Measurements from ENCODE around the gene WWC2.

WWC2 gene

DNA sequence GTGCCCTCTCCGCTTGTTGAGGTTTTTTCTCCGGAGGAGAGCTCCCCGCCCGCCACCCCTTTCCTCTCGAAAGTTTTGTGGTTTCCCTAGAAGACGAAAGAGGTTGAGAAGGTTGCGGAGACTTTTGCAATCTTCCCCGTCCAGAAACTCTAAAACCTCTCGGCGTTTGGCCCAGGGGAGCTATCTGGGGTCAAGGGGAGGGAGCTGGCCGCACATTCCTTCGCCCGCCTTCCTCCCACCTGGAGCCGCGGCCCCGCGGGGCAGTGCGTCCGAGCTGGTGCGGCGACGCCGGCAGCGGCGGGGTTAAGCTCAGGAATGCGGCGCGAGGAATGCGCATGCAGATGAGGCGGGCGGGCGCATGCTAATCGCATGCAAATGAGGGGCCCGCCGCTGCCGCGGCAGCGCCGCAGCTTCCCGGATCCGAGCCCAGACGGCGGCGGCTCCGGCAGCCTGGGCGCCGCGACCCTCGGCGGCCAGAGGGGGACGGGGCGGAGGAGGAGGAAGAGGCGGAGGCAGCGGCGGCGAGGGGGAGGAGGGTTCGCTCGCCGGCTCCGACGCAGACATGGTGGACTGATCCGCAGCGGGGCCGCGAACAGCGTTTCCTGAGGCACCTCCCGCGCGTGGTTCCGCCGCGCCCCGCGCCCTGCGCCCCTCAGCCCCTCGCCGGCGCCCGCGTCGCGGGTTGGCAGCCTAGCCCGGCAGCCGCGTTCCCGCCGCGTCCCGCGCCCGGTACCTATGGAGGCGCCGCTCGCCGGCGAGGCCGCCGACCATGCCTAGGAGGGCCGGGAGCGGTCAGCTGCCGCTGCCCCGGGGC lies at the start of gene WWC2:
Gene WWC2 (plus strand): TSS at position 535 of the 814 bp plus-strand sequence. CDS start 235 bp downstream, at position 770.
- in situ Hi-C loops (cut with MboI; ENCODE audit: low sequenced_read_pairs) = no loop called here

DNA sequence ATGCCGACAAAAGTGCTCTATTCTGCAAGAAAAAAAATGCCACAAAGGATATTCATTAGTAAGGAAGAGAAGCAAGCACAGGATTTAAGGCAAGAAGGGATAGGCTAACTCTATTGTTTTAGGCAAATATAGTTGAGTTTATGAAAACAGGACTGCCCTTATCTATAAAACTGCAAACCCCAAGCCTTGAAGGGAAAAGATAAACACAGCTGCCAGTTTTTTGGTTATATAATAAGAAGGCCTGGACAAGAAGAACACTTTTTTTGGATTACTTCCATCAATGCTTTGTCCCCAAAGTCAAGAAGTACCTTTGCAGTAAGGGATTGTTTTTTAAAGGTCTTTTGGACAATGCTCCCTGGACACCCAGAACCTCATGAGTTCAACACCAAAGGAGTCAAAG lies 45.4 kb upstream of the WWC2 start:
- in situ Hi-C loops (cut with MboI; ENCODE audit: low sequenced_read_pairs) = loop anchor here (25.0 kb wide), 1 partner anchor 209 kb away; no protein-coding TSS in a partner anchor

DNA sequence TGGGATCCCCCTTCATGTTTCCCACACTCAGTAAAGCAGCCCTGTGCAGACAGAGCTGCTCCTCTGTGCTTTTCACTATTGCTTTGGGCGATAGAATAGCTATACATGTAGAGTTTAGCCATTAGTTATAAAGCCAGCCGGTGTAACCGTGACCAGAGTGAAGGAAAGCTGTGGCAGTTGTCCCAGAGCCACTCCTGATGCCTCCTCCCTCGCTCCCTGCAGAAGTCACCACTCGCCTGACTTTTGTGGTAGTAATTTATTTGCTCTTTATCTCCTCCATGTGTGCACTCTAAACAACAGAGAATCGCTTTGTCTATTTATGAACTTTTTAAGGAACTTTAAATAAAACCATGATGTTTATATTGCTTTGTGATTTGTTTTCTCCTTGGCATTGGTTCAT lies 41.8 kb upstream of the WWC2 start:
- in situ Hi-C loops (cut with MboI; ENCODE audit: low sequenced_read_pairs) = loop anchor here (25.0 kb wide), 1 partner anchor 205 kb away; no protein-coding TSS in a partner anchor

DNA sequence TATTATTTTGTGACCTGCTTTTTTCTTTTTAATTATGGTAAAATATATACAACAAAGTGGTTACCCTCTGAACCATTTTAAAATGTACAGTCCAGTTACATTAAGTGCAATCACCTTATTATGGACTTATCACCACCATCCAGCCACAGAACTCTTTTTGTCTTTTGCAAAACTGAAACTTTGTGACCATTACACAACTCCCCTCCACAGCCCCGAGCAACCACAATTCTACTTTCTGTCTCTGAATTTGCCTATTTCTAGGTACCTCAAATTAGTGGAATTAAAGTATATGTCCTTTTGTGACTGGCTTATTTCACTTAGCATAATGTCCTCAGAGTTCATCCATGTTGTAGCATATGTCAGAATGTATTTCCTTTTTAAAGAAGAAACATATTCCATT lies 39.3 kb upstream of the WWC2 start:
- in situ Hi-C loops (cut with MboI; ENCODE audit: low sequenced_read_pairs) = loop anchor here (25.0 kb wide), 1 partner anchor 203 kb away; no protein-coding TSS in a partner anchor

DNA sequence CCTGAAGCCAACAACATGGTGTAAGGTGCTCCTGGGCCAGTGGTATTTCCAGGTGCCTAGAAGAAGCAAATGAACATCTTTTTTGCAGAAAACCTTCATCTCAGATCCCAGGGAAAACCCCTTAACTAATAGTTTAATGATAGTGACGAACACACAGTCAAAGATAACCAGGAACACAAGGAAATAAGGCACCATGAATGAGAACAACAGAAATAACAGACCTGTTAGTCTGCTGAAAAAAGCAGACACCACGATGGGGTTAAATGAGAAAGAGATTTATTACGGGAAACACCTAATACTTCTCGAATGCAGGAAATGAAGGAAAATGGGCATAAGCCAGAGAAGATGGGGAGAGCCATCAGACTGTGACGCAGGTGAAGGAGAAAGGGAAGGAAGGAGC lies 30.6 kb upstream of the WWC2 start:
- in situ Hi-C loops (cut with MboI; ENCODE audit: low sequenced_read_pairs) = loop anchor here (25.0 kb wide), 1 partner anchor 194 kb away; no protein-coding TSS in a partner anchor

DNA sequence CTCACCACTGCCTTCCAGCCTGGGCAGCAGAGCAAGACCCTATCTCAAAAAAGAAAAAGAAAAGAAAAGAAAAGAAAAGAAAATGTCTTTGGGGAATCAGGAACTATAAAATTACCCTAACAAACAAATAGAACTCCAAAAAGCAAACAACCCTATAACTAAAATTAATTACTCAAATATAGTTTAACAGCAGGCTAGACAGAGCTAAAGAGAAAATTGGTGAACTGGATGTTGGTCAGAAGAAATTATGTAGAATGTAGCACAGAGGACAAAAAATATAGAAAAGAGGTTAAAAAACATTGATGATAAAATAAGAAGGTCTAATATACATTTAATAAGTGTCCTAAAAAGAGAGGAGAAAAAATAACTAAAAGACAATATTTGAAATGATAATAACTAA lies 27.8 kb upstream of the WWC2 start:
- in situ Hi-C loops (cut with MboI; ENCODE audit: low sequenced_read_pairs) = loop anchor here (25.0 kb wide), 1 partner anchor 191 kb away; no protein-coding TSS in a partner anchor

DNA sequence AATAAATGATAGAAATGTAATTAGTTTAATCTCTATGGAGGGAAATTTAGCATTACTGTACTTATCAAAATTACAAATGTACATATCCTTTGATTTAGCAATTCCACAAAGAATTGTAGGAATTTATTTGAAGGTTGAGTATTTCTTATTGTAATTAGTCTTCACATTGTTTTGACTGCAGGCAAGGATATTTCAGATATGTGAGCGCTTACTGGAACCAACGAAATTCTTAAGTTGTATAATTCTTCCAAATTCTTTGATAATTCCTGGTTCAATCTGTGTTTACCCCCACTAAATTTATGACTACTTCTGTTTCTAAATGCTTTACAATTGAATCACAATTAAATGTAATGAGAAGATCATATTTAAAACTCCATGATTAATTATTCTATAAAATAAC lies 26.9 kb upstream of the WWC2 start:
- in situ Hi-C loops (cut with MboI; ENCODE audit: low sequenced_read_pairs) = loop anchor here (25.0 kb wide), 1 partner anchor 190 kb away; no protein-coding TSS in a partner anchor

DNA sequence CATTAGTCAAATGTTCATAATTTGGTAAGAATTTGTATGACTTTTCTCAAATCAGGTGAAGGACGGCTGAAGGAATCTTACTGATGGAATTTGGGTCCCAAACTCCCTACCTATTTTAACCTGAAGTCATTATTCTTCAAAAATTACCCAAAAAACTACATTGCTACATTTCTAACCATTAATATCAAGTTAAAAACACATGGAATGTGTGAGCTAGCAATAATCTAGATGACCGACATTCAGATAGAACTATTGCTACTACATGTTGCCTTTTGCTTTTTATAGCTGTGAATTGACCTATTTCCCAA lies 25.3 kb upstream of the WWC2 start:
- in situ Hi-C loops (cut with MboI; ENCODE audit: low sequenced_read_pairs) = loop anchor here (25.0 kb wide), 1 partner anchor 189 kb away; no protein-coding TSS in a partner anchor

DNA sequence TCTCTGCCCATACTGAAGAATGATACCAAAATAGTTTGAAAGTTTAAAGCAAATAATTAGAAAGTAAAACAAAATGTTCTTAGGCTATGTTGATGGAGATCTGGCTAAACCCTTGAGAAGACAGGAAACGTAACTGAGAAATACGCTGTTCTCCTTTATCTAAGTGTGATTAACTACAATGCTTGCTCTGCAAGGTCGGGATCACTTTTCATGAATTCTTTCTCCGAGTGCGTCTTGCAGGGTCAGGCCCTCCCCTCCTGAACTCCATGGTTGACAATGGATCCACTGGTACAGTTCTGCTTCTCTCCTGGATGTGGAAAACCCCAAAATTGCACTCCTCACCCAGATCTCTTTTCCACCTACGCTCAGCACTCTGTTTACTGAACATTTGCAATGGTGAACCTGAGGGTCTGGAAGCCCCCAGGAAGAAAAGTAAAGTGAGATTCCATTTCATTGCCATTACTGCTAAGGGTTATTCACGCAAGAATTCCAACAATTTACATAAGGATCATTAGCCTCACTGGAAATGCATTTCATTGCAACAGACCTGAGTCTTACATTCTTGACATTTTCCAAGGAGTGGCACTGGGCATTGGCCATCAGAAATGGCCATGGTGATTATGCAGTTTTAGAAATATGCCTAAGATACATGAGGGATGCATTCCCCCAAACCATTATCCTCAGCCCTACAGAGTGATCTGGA lies 24.6 kb upstream of the WWC2 start:
- in situ Hi-C loops (cut with MboI; ENCODE audit: low sequenced_read_pairs) = loop anchor here (25.0 kb wide), 1 partner anchor 188 kb away; no protein-coding TSS in a partner anchor

DNA sequence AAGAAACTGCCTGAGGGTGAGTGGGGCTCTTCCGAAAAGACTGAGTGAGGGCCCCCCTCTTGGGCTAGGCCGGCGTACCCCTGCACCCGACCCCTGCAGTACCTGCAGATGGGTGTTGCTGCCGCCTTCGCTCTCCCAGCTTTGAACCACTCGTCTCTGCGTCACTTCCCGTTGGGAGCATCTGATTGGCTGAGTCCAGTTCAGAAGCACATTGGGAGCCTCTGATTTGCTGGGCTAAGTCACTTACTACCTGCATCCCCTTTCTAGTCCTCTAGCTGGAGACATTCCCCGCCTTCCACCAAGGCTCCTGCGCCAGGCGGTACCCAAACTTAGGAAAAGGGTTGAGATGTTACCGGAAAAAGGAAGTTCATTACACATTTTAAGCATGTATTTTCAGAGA lies 20.4 kb upstream of the WWC2 start:
- in situ Hi-C loops (cut with MboI; ENCODE audit: low sequenced_read_pairs) = no loop called here

DNA sequence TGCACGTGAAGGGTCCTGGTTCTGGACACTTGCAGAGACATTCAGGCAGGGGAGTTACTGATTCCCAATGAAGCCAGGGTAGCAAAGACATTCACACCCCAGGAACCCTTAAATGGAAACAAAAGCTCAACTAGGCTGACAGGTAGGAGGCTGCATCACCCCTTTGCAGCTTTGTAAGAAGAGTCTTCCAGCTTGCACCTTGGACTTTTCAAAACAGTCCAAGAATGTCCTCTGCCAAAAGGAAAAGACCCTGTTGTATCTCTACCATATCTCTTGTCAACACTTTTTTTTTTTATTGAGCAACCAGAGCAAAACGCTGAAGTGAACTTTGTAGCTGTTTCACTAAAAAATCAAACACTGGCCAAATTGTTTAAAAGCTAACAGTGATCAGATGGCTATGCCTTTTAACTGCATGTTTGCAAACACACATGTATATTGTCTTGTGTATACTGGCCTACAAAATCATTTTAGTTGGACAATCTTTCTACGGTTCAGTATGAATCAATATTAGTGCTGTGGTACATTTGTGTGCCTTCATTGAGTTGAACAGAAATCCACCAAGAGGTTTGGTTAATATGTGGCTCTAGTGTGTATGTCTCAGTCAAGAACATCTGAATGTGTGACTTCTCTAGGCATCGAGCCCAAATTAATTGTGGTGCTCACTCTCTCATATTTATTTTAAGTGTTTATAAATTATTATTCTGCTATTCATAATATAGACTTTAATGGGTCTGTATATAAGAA lies 18.5 kb upstream of the WWC2 start:
- in situ Hi-C loops (cut with MboI; ENCODE audit: low sequenced_read_pairs) = no loop called here

DNA sequence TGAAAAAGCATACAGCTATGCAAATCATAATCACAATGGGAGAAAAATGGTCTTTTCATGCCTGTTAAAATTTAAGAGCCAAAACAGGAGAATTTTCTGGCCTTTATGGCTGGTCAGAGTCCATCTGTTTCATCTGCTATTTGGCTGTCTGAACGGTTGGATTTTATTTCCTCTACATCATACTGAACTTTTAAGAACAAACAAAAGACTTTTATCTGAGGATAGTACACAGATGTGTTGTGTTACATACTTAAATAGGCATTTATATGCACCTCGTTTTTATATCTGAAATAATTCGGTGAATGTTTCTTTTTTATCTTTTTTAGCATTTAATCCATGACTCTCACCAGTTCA lies 18.0 kb upstream of the WWC2 start:
- in situ Hi-C loops (cut with MboI; ENCODE audit: low sequenced_read_pairs) = no loop called here

DNA sequence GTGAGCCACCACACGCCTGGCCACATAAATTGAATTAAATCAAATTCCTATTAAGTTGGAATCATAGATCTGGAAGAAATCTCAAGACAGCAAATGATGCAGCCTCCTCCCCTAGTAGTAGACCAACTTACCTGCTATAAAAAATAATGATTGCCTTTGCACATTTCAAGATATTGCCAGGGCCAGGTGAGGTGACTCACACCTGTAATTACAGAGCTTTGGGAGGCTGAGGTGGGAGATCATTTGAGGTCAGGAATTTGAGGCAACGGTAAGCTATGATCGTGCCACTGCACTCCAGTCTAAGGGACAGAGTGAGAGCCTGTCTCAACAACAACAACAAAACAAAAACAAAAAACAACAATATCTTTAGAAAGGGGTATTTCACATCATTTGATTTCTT lies 17.0 kb upstream of the WWC2 start:
- in situ Hi-C loops (cut with MboI; ENCODE audit: low sequenced_read_pairs) = no loop called here

DNA sequence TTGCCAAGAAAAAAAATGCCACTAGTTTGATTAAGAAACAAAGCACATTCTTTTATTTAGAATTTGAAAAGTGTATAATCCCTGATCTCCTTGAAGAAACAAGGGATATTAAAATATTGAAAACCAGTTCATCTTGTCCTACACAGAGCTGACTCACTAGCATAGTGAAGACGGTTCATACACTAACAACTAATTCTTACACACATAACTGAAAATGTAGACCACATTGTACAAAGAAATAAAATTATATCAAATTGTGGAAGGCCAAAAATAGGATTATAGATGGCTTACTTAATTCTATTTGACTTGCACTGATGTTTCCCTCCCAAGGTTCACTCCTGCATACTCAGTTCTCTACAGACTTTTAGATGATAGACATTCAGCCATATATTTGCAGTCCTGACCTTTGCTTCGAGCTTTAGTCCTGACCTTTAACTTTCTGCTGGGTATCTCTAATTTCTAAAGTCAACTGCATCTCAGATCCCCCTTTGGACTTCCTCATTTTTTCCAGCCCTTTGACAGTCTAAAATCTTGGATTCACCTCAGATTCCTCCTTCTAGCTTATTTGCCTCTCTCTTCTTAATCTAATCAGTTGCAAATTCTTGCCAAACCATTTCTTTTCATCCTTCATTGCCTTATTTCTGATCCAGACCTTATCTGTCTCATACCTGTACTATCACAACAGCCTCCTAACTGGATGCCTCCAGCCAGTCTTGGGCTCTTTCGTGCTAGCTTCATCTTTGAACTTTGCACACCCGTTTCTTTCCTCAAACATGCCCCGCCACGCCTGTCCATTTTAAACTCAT lies 4.5 kb upstream of the WWC2 start:
- in situ Hi-C loops (cut with MboI; ENCODE audit: low sequenced_read_pairs) = no loop called here

DNA sequence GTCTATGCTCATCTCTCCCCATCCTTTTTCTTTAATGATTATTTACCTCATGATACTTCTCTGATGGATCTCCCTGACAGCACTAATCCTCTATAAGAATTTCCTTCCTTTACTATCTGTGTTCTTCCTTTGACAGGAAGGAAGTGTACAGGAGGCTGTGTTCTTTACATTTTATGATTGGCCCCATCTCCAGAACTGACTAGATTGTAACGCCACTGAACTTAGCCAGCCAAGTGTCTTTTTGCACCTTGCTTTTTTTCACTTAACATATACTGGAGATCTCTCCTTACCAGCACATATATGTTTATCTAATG lies 3.9 kb upstream of the WWC2 start:
- in situ Hi-C loops (cut with MboI; ENCODE audit: low sequenced_read_pairs) = no loop called here

DNA sequence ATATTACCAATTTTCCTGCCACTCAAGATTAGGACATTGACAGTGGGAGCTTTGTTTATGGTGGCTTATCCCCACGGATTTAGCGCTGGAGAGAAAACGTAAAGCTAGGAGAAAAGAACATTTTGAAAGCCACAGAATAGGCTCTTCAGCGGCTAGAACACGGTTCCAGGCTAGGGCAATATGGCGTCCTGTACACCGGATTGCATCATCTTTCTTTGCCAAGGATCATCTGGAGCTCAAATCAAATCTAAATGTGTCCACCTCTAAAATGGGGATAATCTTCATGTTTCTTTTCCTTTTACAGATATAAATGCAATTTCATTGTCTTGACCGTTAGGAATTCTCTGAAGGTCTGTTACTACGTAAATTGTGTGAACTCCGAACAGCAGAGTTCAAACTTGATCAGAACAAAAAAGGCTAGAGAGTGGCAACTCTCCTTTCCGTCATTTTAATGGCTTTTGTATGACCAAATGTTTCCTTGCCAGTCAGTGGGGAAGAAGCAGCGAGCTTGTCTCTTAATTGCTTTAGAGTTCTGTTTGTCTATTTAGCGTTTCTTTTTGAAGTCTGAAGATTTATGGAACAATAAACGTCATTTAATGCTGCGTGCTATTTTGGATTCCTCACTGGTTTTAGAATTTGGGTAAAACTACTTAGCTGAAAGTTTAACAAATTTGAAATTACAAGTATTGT lies 2.6 kb upstream of the WWC2 start:
- in situ Hi-C loops (cut with MboI; ENCODE audit: low sequenced_read_pairs) = no loop called here

DNA sequence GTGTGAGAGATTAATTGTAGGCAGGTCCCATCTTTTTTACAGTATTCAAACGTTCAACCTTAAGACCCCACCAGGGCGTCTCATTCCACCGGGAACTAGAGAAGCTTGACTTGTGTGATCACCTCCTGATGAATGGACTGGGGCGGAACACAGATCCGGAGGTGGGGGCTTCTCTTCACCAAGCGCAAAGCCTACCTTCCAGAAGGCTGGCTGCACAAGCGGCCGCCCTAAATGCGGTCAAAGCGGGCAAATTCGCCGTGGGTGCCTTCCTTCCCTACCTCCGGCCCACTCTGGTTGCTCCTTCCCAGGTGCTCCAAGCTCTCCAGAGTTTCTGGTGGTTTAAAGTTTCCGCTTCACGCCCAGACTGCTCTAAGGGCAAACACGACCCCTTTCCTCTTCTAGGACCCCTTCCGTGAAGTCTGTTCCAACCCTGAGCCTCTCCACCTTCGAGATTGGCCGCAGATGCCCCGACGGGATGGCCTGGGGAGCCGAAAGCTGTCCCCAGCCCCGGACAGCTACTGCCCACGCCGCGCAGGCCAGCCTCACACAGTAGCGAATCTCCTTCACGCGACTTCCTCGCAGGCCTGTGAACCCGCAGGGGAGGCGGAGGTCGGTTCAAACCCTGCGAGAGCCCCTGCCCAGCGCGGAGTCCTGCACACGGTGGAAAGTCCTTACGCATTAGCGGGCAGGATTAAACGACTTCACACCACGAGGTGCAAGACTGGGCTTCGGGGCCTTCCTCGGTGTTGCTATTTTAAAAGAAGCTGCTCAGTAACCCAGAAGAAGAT lies 1.6 kb upstream of the WWC2 start:
- in situ Hi-C loops (cut with MboI; ENCODE audit: low sequenced_read_pairs) = no loop called here

DNA sequence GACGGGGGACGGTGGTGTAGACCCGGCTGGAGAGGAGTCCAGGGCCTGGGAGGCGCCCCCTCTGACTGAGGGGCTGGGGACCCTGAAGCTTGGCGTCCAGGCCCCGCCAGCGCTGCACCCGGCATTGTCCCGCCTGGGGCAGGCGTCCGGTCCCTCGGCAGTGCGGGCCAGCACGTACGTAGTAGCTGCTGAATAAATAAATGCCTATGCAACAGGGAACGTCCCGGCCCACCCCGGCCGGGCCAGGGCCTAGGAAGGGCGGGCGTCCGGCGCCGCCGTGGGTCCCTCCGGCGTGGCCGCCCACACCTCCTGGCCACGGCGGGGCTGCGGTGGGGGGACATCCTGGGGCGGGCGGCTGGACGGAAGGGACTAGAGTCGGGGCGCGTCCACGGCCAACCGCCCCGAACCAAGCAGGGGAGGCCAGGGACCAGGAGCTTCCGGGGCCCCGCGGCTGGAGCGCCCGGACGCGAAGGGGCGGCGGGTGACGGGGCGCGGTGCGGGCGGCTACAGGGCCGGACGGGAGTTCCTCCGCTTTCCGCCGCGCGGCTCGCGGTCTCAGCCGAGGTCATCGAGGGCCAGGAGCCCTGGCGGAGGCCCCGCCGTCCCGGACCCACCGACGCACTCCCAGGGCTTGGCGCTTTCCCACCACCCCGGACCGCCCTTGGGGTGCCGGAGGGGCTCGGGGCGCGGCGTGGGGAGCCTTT lies 886 bp upstream of the WWC2 start:
- in situ Hi-C loops (cut with MboI; ENCODE audit: low sequenced_read_pairs) = no loop called here

All from hTERT RPE-1 (cell line).